Astrocyte of the spinal cord (primary cell): ENCODE measurements around the gene TRPV3.
"Not testable (repeated sequence)": the region's sequence is repeated elsewhere in the genome, so short reads cannot be mapped to it uniquely, and the experiment has no call there.

Experiments
- DNase-seq: peaks from one replicate; pipeline ENCODE4 v3.0.0; 2011; ENCODE audit warnings: low read depth, low spot score
- H3K4me3 ChIP-seq: 2 replicates; pipeline ENCODE4 v1.5.1; 2011; ENCODE audit warnings: low read depth, mild to moderate bottlenecking, low read length, moderate library complexity
- in situ Hi-C: cut with HindIII; loops from 2 replicates; pipeline ENCODE4 v1.10.0; 2017; ENCODE audit warnings: low sequenced_read_pairs
- TF ChIP-seq, protein P1 (sequence below): IDR thresholded peaks from 2 replicates; pipeline ENCODE4 v1.5.1; 2012; ENCODE audit warnings: low read depth, mild to moderate bottlenecking, low read length, inconsistent platforms

TRPV3 gene

DNA sequence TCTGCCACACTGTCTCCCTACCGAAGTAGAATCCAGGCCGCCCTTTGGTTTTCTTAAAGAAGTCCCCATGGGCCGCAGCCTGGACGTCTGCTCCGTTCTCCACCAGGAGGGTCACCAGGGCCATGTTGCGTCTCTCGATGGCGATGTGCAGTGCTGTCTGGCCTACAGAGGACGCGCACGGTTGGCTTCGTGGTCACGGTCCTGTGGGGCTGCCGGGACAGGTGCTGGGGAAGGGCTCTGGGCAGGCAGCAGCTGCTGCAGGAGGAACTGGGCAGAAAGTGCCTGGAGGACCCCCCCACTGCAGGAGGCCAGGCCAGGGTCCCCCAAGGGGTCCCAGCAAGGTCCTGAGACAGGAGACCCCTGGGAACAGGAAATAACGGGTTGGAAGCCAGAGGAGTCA, 32.6 kb upstream of the TRPV3 start:
- H3K4me3 ChIP-seq, result no peak overlapping the region
- TF ChIP-seq, protein P1, sequence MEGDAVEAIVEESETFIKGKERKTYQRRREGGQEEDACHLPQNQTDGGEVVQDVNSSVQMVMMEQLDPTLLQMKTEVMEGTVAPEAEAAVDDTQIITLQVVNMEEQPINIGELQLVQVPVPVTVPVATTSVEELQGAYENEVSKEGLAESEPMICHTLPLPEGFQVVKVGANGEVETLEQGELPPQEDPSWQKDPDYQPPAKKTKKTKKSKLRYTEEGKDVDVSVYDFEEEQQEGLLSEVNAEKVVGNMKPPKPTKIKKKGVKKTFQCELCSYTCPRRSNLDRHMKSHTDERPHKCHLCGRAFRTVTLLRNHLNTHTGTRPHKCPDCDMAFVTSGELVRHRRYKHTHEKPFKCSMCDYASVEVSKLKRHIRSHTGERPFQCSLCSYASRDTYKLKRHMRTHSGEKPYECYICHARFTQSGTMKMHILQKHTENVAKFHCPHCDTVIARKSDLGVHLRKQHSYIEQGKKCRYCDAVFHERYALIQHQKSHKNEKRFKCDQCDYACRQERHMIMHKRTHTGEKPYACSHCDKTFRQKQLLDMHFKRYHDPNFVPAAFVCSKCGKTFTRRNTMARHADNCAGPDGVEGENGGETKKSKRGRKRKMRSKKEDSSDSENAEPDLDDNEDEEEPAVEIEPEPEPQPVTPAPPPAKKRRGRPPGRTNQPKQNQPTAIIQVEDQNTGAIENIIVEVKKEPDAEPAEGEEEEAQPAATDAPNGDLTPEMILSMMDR, result no peak
- DNase-seq, result no peak
- in situ Hi-C loops, result no loop called here

- H3K4me3 ChIP-seq, result no peak overlapping the region
- no peak for DNase-seq
- in situ Hi-C loops, result no loop called here
- TF ChIP-seq, protein P1, result no peak
Observed at GRCh38 chr17:3589784-3590183, 32.2 kb upstream of the TRPV3 start.

- TF ChIP-seq, protein P1, result no peak
- in situ Hi-C loops, result no loop called here
- DNase-seq, result no peak
Observed at GRCh38 chr17:3585826-3586225, 28.2 kb upstream of the TRPV3 start.

DNA sequence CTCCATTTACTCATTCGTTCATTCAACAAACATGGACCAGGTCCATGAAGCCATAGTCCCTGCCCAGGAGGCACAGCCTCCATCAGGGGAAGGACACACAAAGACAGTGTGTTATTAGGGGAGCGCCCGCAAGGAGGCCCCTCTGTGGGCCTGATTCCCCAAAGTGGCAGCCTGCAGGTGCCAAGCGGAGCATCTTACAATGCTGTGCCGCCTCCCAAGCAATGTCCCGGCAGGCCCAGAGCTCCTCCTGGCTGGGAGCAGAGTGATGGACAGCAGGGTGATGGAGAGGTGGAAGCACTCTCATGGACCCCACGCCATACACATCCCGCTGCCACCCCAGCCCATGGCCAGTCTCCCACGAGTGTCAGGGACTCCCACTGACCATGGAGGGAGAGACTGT, 25.8 kb upstream of the TRPV3 start:
- in situ Hi-C loops, result no loop called here
- no peak overlapping the region for H3K4me3 ChIP-seq
- TF ChIP-seq, protein P1, result no peak
- DNase-seq, result no peak

More at GRCh38 chr17:3585826-3586225, 28.2 kb upstream of the TRPV3 start:
- H3K4me3 ChIP-seq, result no peak overlapping the region

DNA sequence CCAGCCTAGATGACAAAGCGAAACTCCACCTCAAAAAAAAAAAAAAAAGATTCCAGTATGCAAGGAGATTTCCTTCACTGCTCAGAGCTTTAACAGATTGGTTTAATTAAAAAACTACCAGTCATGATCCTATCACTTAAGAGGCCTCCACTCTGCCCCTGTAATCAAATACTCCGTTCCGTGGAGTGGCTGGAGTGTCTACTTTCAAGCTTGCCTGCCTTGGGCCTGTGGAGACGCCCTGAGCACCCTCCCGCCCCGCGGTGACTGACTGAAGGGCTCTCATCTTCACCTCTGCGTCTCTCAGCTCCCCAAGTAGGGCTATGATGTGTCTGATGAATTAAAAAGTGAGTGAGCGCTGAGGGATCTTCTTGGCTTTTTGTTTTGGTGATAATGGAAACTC, 25.3 kb upstream of the TRPV3 start:
- TF ChIP-seq, protein P1, result no peak
- H3K4me3 ChIP-seq, result no peak overlapping the region
- no peak for DNase-seq
- in situ Hi-C loops, result no loop called here

- in situ Hi-C loops, DNase-seq, H3K4me3 ChIP-seq: not testable (repeated sequence)
Observed at GRCh38 chr17:3578667-3579066, 21.1 kb upstream of the TRPV3 start.

DNA sequence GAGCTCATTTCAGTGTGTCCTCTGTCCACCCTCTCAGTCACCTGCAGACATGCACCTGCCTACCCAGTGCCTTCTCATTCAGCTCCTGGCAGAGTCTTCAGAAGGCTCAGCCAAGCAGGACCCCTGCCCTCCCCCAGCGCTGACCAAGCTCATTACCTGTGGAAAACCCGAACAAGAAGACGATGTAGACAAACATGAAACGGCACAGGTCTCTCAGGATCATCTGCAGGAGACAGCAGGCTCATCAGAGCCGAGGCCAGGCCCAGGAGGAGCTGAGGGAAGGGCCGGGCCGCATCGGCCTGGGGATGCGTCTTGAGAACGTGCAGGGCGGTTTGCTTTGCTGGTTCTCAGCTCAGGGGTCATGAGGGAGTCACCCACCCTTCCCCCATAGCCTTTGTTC, 19.4 kb upstream of the TRPV3 start:
- TF ChIP-seq, protein P1, result no peak
- no peak for DNase-seq
- in situ Hi-C loops, result no loop called here
- H3K4me3 ChIP-seq, result no peak overlapping the region
